CD4-positive, alpha-beta T cell treated with Interleukin-15 for 4 hours (primary cell): ENCODE data around the gene ARHGEF28.

Experiments used
- DNase-seq: peaks from one replicate; pipeline ENCODE4 v3.0.0-alpha.2; 2020; ENCODE audit warnings: low spot score

The ARHGEF28 gene

GRCh38 chr5:73661753-73662152 lies 35.8 kb downstream of the ARHGEF28 start:
- DNase-seq = no peak

GRCh38 chr5:73663161-73663859 lies 37.3 kb downstream of the ARHGEF28 start:
- DNase-seq = no peak

- DNase-seq = no peak
Observed at GRCh38 chr5:73663860-73664240, 37.9 kb downstream of the ARHGEF28 start.

GRCh38 chr5:73664796-73665195 lies 38.8 kb downstream of the ARHGEF28 start:
- DNase-seq = no peak

- no peak for DNase-seq
Observed at GRCh38 chr5:73666891-73667290, 40.9 kb downstream of the ARHGEF28 start.

- no peak for DNase-seq
Observed at GRCh38 chr5:73668017-73668416, 42.0 kb downstream of the ARHGEF28 start.

- no peak for DNase-seq
Observed at GRCh38 chr5:73668486-73669111, 42.6 kb downstream of the ARHGEF28 start.

GRCh38 chr5:73670731-73671130 lies 44.7 kb downstream of the ARHGEF28 start:
- no peak for DNase-seq

- no peak for DNase-seq
Observed at GRCh38 chr5:73672132-73672531, 46.1 kb downstream of the ARHGEF28 start.

- DNase-seq = no peak
Observed at GRCh38 chr5:73673161-73673591, 47.2 kb downstream of the ARHGEF28 start.

- no peak for DNase-seq
Observed at GRCh38 chr5:73674669-73675004, 48.6 kb downstream of the ARHGEF28 start.

- no peak for DNase-seq
Observed at GRCh38 chr5:73678322-73678740, 52.3 kb downstream of the ARHGEF28 start.

GRCh38 chr5:73678807-73679206 lies 52.8 kb downstream of the ARHGEF28 start:
- no peak for DNase-seq

- no peak for DNase-seq
Observed at GRCh38 chr5:73682176-73682575, 56.2 kb downstream of the ARHGEF28 start.

- DNase-seq = no peak
Observed at GRCh38 chr5:73684691-73685090, 58.7 kb downstream of the ARHGEF28 start.

- no peak for DNase-seq
Observed at GRCh38 chr5:73686912-73687311, 60.9 kb downstream of the ARHGEF28 start.

GRCh38 chr5:73687357-73687756 lies 61.4 kb downstream of the ARHGEF28 start:
- no peak for DNase-seq

- DNase-seq = no peak
Observed at GRCh38 chr5:73690015-73690414, 64.0 kb downstream of the ARHGEF28 start.

GRCh38 chr5:73691302-73692080 lies 65.5 kb downstream of the ARHGEF28 start:
- DNase-seq = no peak

- DNase-seq = peak; percentile 12
Observed at GRCh38 chr5:73692166-73692640, 66.2 kb downstream of the ARHGEF28 start.

GRCh38 chr5:73692981-73693380 lies 67.0 kb downstream of the ARHGEF28 start:
- no peak for DNase-seq

GRCh38 chr5:73693573-73694061 lies 67.6 kb downstream of the ARHGEF28 start:
- no peak for DNase-seq

- DNase-seq = peak; percentile 6
Observed at GRCh38 chr5:73694089-73694488, 68.1 kb downstream of the ARHGEF28 start.
